GM18870 (cell line): ENCODE measurements around the gene FKBP14.

Experiments used
- ATAC-seq: cut with Tn5 transposase; IDR thresholded peaks from one replicate; pipeline ENCODE4 v1.9.1; 2021; ENCODE audit warnings: moderate library complexity; ENCODE audit not compliant: unreplicated experiment

FKBP14 gene

GRCh38 chr7:30034501-30034900, 8.0 kb upstream of the FKBP14 start:
- no peak for ATAC-seq

DNA sequence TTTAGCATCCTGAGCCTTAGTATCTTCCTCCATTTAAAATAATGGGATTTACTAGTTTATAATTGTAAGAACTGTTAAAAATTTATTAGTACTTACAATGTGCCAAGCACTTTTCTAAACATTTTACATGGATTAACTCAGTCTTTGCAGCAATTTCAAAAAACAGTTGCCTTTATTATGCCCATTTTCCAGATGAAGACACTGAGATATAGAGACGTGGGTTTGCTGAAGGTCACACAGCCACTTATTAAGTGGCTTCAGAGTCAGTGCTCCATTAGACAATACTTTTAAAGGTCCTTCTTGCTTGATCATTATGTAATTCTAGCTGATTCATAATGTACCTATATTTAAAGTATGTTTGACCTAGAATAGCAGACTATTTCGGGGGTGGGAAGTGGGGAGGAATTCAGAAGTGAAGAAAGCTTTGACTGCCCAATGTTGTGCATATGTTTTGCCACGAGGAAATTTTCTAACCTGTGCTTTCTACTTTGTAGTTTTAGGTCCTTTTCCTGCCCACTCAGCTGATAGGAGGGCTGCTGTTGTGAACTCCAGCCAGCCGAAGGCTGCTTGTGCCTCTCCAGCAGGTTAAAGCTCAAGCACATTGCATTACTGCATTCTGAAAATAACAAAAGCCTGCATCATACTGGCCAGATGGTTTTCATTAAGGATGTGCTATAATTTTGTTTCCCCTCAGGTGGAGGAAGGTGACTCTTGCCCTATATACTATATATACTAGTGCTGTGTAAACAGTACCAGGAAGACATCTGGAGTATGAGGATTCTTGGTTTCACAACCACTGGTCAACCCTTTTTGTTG, 6.0 kb upstream of the FKBP14 start:
- no peak for ATAC-seq

DNA sequence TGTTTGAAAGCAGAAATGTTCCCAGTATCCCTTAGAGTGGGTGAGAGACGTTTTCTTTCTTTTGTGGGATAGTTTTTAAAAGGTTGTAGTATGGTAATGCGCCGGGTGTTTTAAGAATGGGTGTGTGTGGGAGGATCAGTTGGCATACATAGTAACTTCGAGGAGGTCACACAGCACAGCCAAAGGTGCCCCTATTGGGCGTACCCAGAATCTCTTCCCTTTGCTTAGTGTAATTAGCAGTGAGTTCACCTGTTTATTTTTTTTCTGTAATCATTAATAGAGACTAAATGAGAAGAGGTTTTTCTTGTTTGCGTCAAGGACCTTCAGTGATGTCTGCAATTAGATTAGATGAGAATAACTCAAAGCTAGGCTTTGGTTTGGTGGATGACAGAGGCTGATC, 3.2 kb upstream of the FKBP14 start:
- no peak for ATAC-seq

GRCh38 chr7:30028749-30029635, 2.5 kb upstream of the FKBP14 start:
- ATAC-seq: no peak

DNA sequence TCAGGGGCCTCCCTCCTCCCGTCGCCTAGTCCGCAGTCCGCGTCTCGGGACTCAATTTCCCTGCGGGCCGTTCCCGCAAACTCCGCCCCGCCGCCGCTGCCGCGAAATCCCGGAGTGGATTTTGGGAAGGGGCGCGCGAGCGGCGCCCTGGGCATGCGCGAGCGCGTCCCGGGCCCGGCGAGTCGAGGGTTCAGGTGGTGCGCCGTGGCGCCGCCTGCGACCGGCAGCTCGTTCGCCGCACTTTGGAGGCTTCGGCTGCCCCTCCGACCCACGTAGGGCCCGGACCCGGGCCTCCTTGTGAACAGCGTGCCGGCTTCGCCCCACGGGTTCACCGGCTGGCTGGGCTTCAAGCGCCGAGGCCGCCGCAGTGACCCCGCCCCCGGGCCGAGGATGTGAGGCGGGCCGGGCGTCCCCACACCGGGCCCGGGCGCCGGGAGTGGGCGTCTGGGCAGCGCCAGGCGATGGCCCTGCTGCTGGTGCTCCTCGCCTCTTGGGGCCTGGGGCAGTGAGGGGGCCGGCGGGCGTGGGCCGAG, 1.8 kb upstream of the FKBP14 start, which contains the start of gene PLEKHA8:
Gene PLEKHA8 (plus strand): TSS at position 197 of the 533 bp plus-strand sequence. CDS start 351 bp downstream, outside the sequence.
- peak; percentile 32 for ATAC-seq

DNA sequence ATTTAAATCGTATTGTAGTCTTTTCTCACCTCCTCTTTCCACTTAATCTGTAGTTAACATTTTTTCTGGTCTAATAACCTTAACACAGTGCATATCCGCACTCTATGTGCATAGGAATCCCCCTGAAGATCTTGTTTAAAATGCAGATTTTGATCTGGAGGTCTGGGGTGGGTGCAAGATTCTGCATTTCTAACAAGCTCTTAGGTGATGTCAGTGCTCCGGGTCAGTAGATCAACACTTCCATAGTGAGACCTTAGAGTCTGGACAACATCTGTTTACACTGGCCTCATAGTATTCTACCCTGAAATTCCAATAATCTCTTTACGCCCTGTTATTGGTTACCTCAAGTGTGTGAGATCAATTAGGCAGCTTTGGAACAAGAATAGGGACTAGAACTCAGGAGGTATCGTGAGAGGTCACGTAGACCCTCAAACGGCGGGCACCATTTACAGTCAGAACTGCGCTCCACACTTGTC, 1.3 kb upstream of the FKBP14 start:
- ATAC-seq: peak; percentile 5

GRCh38 chr7:30027065-30027456, 559 bp upstream of the FKBP14 start:
- ATAC-seq: no peak

DNA sequence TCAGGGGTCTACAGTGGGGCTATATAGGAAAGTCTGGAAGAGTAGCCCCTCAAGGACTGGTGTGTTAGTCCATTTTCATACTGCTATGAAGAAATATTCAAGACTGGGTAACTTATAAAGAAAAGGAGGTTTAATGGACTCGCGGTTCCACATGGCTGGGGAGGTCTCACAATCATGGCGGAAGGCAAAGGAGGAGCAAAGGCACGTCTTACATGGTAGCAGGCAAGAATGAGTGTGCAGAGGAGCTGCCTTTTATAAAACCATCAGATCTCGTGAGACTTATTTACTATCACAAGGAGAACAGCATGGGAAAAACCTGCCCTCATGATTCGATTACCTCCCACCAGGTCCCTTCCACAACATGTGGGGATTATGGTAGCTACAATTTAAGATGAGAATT, 3.0 kb downstream of the FKBP14 start:
- no peak for ATAC-seq

DNA sequence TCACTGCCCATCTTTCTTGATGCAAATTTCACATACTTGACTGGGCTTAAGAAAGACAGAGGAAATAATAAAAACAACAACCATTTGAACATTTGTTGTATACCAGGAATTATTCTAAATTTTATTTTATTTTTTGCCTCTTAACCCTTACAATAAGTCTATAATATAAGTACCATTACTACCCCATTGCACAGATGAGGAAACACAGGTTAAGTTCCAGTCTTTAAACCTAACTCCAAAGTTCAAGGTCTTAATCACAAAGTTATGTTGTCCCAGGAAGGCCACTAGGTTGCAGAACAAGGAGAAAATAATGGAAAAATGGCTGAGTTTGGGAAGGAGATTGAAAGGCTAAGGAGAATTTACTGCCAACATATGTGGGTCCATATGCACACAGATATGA, 3.5 kb downstream of the FKBP14 start:
- ATAC-seq: no peak

DNA sequence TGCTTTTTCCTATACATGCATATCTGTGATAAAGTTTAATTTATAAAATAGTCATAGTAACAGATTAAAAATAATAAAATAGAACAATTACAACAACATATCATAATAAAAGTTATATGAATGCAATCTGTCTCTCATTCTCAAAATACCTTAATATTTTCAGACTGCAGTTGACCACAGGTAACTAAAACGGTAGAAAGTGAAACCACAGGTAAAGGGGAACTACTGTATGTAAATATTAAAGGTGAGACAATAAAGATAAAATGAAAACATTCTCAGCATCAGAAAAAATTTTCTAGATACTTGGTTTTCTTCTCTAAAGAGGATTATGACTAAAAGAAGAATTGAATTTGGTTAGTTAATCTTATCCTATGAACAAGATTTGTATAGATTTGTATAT, 6.0 kb downstream of the FKBP14 start:
- ATAC-seq: no peak

DNA sequence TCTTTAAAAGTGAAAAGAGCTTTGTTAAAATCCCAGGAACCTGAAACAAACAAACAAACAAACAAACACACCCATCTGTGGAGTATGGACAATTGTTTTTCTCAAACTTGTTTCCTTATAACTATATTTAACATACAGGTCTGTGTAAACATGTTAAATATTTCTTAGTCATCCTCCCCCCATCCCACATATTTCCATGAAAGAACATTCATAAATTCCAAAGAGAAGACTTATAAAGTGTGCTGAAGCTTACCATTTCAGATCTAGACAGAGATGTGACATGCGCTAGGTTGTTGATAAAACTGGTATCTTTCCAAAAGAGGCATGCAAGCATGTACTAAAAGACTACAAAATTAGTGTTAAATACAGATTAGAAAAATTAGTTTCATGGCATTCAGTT, 6.5 kb downstream of the FKBP14 start:
- ATAC-seq: no peak

- ATAC-seq: no peak
Observed at GRCh38 chr7:30019387-30019786, 7.1 kb downstream of the FKBP14 start.

GRCh38 chr7:30018451-30018850, 8.1 kb downstream of the FKBP14 start:
- ATAC-seq: no peak

GRCh38 chr7:30012757-30013156, 13.7 kb downstream of the FKBP14 start:
- no peak for ATAC-seq

- ATAC-seq: no peak
Observed at GRCh38 chr7:30010021-30010420, 16.5 kb downstream of the FKBP14 start.

DNA sequence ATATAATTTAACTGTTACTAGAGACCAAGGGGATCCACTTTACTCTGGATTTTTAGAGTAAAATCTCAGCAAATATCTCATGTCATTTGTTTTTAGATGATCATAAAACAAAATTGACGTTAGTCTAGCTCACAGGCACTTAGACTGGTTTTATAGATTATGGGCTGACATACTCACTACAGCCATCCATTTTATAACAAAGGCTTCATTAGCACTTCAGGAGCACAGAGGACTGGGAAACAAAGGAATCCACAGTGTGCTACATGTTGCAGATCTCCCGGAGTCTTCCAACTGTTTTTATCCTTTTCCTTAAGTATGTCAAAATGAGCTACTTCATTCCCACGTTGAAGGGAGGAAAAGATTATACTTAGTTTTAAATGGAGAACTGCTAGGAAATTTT, 21.0 kb downstream of the FKBP14 start:
- ATAC-seq: no peak

DNA sequence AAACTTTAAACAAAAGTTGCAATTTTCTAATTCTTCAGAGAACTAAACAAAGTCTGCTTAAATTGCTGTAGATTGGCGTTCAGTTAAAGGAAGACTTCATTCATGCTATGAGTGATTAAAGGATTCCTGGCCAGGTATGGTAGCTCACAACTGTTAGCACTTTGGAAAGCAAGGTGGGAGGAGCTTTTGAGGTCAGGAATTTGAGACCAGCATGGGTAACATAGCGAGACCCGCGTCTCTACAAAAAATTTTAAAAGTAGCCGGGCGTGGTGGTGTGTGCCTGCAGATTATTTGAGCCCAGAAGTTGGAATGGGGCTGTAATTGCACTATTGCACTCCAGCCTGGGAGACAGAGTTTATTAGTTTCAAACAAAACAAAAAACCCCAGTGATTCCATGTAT, 23.4 kb downstream of the FKBP14 start:
- ATAC-seq: no peak

DNA sequence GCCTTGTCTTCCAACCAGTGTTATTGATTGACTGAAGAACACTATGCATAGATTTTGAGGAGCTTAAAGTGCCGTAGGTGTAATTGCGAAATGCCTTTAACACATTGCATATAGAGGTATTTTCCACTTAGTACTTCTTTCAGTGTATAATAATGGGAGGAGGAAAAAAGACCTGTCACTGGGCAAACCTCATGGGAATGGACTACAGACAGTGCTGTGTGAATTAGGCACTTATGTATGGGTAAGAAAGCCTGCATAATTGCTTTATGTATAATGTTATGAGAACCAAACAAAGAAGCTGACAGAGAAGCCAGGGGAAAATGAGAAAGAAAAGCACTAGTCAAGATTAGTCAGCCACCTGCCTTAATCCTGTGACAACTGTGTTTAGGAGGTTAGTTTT, 24.5 kb downstream of the FKBP14 start:
- no peak for ATAC-seq

- ATAC-seq: no peak
Observed at GRCh38 chr7:29998489-29998888, 28.0 kb downstream of the FKBP14 start.

GRCh38 chr7:29996321-29996720, 30.2 kb downstream of the FKBP14 start:
- ATAC-seq: no peak

GRCh38 chr7:29995652-29996051, 30.9 kb downstream of the FKBP14 start:
- no peak for ATAC-seq

- no peak for ATAC-seq
Observed at GRCh38 chr7:29993140-29993539, 33.4 kb downstream of the FKBP14 start.
